A673 (cell line): ENCODE results near the gene CCDC92. TPM values are rescaled to one million over a fixed set of nuclear protein-coding genes. Genes with fewer than 3 reads are reported as not detected.

Experiments used
- BruUV-seq: library from RNA; stranded (reverse); fragments of 400-500 nt; replicated peaks from 2 replicates; lab custom pipeline; 2021; lab: Mats Ljungman, UMichigan
- CTCF ChIA-PET: fragments of 300-600 bp; sonication (Branson Sonifier 250); formaldehyde crosslinking; loops from one replicate; lab custom pipeline; 2022; ENCODE audit warnings: antibody characterized with exemption; lab: Charles Lee
- POLR2A ChIA-PET: fragments of 300-600 bp; sonication (Branson Sonifier 250); formaldehyde crosslinking; loops from one replicate; lab custom pipeline; 2022; ENCODE audit warnings: antibody characterized with exemption; ENCODE audit not compliant: low non-redundant PET; lab: Charles Lee
- DNase-seq: peaks from one replicate; pipeline ENCODE4 v3.0.0-alpha.2; 2015; ENCODE audit warnings: low spot score
- H3K27ac ChIP-seq: fragments of 200-600 bp; sonication (generic); 2 replicates; pipeline ENCODE4 v1.5.1; 2016; ENCODE audit warnings: mixed run types, low read depth, mild to moderate bottlenecking, mixed read lengths, antibody characterized with exemption, low read length; ENCODE audit not compliant: poor library complexity, severe bottlenecking
- H3K27me3 ChIP-seq: fragments of 200-600 bp; sonication (generic); replicated peaks from 2 replicates; pipeline ENCODE4 v1.6.1; 2017; ENCODE audit warnings: mixed run types, low read depth, mild to moderate bottlenecking, mixed read lengths, antibody characterized with exemption, low read length; ENCODE audit not compliant: insufficient read depth, poor library complexity
- H3K36me3 ChIP-seq: fragments of 200-600 bp; sonication (generic); 2 replicates; pipeline ENCODE4 v1.6.1; 2016; ENCODE audit warnings: mixed run types, mild to moderate bottlenecking, mixed read lengths, antibody characterized with exemption, low read length; ENCODE audit not compliant: insufficient read depth, poor library complexity, severe bottlenecking
- H3K4me1 ChIP-seq: fragments of 200-600 bp; sonication (generic); 2 replicates; pipeline ENCODE4 v1.6.1; 2017; ENCODE audit warnings: mixed run types, mild to moderate bottlenecking, mixed read lengths, antibody characterized with exemption, low read length; ENCODE audit not compliant: insufficient read depth, poor library complexity, severe bottlenecking
- H3K4me3 ChIP-seq: fragments of 200-600 bp; sonication (generic); 2 replicates; pipeline ENCODE4 v1.5.1; 2016; ENCODE audit warnings: low read depth, mixed run types, mild to moderate bottlenecking, mixed read lengths, low read length; ENCODE audit not compliant: poor library complexity, severe bottlenecking
- H3K9me3 ChIP-seq: fragments of 200-600 bp; sonication (generic); 2 replicates; pipeline ENCODE4 v1.6.1; 2016; ENCODE audit warnings: mixed run types, low read depth, mild to moderate bottlenecking, mixed read lengths, antibody characterized with exemption, low read length; ENCODE audit not compliant: poor library complexity, severe bottlenecking
- EZH2 ChIP-seq: fragments of 200-600 bp; sonication (generic); IDR thresholded peaks from 2 replicates; pipeline ENCODE4 v1.6.1; 2017; ENCODE audit warnings: borderline replicate concordance, low read depth, mild to moderate bottlenecking, mixed read lengths, antibody characterized with exemption, low read length; ENCODE audit not compliant: poor library complexity, severe bottlenecking
- intact Hi-C: fragments of 100-400 bp; cut with micrococcal nuclease; formaldehyde crosslinking; loops from one replicate; pipeline ENCODE4 v1.10.0; 2022; ENCODE audit not compliant: unreplicated experiment
- total RNA-seq: library from RNA; stranded (reverse); gene quantifications from 2 replicates; pipeline ENCODE4 v1.2.3, GENCODE V29; 2021
- TF ChIP-seq, protein P1 (sequence below): fragments of 300-800, 200-600 bp; sonication (generic); conservative IDR thresholded peaks from 2 replicates; pipeline ENCODE4 v1.5.1; 2017; ENCODE audit warnings: low read depth, mild to moderate bottlenecking, antibody characterized with exemption, low read length, moderate library complexity, mixed read lengths

The CCDC92 gene
- total RNA-seq, 1 experiment from 2014 or later, result 28.7 TPM

DNA sequence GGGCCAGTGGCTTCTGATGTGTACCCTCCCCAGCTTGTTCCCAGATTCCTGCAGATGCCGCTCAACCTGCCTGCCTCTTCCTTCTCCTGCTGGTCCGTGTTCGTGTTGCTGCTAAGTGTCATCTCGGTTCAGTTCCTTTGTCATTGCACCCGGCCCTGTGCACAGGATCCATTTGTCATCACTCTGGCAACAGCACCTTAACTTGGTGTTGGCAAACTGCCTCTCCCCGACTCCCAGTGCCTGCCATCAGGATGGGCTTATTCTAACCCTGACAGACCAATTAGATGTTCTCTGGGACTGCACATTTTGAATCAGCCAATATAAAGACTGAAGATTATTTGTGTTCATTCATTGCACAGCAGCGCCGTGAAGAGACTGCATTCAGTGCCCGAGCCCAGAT is 73.3 kb downstream of the CCDC92 start:
- peaks cover 5% of the 10 kb centered on the region for H3K4me1 ChIP-seq
- intact Hi-C loops, result no loop called here
- no peak overlapping the region for H3K4me3 ChIP-seq
- no TSS peak for BruUV-seq
- DNase-seq, result no peak
- ChIA-PET CTCF (no interaction called here), POLR2A (no interaction called here)
- TF ChIP-seq, protein P1, sequence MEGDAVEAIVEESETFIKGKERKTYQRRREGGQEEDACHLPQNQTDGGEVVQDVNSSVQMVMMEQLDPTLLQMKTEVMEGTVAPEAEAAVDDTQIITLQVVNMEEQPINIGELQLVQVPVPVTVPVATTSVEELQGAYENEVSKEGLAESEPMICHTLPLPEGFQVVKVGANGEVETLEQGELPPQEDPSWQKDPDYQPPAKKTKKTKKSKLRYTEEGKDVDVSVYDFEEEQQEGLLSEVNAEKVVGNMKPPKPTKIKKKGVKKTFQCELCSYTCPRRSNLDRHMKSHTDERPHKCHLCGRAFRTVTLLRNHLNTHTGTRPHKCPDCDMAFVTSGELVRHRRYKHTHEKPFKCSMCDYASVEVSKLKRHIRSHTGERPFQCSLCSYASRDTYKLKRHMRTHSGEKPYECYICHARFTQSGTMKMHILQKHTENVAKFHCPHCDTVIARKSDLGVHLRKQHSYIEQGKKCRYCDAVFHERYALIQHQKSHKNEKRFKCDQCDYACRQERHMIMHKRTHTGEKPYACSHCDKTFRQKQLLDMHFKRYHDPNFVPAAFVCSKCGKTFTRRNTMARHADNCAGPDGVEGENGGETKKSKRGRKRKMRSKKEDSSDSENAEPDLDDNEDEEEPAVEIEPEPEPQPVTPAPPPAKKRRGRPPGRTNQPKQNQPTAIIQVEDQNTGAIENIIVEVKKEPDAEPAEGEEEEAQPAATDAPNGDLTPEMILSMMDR, result no peak
- no peak for TF ChIP-seq EZH2
- no peaks in the 10 kb centered on the region for H3K9me3 ChIP-seq
- H3K27me3 ChIP-seq, result no peaks in the 10 kb centered on the region
- no peak overlapping the region for H3K27ac ChIP-seq
- H3K36me3 ChIP-seq, result no peaks in the 10 kb centered on the region

DNA sequence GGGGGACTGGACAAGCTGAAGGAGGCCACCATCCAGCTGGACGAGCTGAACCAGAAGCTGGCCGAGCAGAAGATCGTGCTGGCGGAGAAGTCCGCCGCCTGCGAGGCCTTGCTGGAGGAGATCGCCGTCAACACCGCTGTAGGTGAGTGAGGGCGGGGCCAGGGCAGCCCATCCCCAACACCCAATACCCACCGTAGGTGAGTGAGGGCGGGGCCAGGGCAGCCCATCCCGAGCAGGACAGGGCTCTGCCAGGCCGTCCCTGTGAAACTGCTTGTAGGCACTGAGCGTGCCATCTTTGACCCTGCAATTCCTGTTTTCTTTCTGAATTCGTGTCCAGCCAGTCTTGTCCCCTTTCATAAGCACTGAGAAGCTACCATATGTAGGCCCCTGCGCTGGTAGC is 74.0 kb downstream of the CCDC92 start:
- H3K36me3 ChIP-seq, result no peaks in the 10 kb centered on the region
- no peaks in the 10 kb centered on the region for H3K9me3 ChIP-seq
- H3K27me3 ChIP-seq, result no peaks in the 10 kb centered on the region
- H3K27ac ChIP-seq, result no peak overlapping the region
- BruUV-seq, result no TSS peak
- H3K4me1 ChIP-seq, result peaks cover 5% of the 10 kb centered on the region
- ChIA-PET POLR2A (no interaction called here), CTCF (no interaction called here)
- no peak overlapping the region for H3K4me3 ChIP-seq
- intact Hi-C loops, result no loop called here
- TF ChIP-seq, protein P1, result no peak
- TF ChIP-seq EZH2, result no peak
- no peak for DNase-seq

DNA sequence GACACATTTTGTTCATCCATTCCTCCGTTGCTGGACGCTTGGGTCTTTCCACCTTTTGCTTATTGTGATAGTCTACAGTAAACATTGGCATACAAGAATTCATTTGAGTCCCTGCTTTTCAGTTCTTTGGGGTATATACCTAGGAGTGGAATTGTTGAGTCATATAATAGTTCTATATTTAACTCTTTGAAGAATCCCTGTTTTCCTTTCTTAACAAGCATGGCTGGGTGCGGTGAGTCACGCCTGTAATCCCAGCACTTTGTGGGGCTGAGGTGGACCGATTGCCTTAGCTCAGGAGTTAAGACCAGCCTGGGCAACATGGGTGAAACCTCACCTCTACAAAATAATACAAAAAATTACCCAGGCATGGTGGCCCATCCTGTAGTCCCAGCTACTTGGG is 75.4 kb downstream of the CCDC92 start:
- no TSS peak for BruUV-seq
- peaks cover 5% of the 10 kb centered on the region for H3K4me1 ChIP-seq
- TF ChIP-seq, protein P1, result no peak
- TF ChIP-seq EZH2, result no peak
- POLR2A ChIA-PET, result no interaction called here
- no peaks in the 10 kb centered on the region for H3K36me3 ChIP-seq
- H3K9me3 ChIP-seq, result no peaks in the 10 kb centered on the region
- H3K27ac ChIP-seq, result no peak overlapping the region
- H3K27me3 ChIP-seq, result no peaks in the 10 kb centered on the region
- intact Hi-C loops, result no loop called here
- peak; percentile 15 for DNase-seq
- H3K4me3 ChIP-seq, result no peak overlapping the region
- CTCF ChIA-PET, result no interaction called here
